ENCODE measurements around the gene VWDE. TPM values are rescaled to one million over a fixed set of nuclear protein-coding genes. Genes with fewer than 3 reads are reported as not detected.

Gene VWDE
- polyA plus RNA-seq, 1 experiment, result 0.14 TPM

DNA sequence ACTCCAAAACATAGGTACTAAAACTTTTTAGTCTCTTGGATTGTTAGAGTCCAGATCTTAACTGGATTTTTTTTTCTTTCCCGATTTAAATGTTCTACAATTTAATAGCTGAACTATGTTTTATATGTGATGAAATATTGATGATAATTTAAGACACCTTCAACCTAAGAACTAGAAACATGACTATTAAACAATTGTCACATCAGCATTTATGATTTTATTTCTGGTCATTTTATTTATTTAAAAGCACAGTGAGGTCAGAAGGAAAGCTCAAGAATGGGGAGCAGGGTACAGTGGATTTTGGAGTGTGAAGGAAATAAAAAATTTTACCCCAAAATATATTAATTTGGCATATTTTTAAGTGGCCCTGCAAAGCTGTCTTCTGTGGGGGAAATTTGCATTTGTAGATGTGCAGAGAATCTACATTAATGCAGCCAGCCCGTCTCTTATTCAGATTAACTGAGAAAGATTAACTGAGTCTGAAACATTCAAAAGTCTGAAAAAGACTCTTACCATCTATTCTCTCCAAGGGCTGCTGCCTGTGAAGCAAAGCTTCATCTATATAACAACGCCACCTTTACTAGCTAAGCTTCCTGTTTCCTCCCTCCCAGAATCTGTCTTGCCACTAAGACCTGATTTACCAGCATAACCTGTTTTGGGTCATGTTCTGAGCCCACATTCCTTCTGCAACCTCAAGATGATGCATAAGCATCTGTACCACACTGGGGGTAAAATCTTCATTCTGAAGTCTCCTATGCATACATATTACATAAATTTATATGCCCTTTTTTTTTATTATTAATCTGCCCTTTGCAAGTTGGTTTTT, 106.2 kb downstream of the VWDE start:
- TF ChIP-seq, protein P1, sequence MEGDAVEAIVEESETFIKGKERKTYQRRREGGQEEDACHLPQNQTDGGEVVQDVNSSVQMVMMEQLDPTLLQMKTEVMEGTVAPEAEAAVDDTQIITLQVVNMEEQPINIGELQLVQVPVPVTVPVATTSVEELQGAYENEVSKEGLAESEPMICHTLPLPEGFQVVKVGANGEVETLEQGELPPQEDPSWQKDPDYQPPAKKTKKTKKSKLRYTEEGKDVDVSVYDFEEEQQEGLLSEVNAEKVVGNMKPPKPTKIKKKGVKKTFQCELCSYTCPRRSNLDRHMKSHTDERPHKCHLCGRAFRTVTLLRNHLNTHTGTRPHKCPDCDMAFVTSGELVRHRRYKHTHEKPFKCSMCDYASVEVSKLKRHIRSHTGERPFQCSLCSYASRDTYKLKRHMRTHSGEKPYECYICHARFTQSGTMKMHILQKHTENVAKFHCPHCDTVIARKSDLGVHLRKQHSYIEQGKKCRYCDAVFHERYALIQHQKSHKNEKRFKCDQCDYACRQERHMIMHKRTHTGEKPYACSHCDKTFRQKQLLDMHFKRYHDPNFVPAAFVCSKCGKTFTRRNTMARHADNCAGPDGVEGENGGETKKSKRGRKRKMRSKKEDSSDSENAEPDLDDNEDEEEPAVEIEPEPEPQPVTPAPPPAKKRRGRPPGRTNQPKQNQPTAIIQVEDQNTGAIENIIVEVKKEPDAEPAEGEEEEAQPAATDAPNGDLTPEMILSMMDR (IDR thresholded peaks at IDR 0.05; ENCODE audit: low read depth, low read length), result no peak
- H3K4me3 ChIP-seq (ENCODE audit: low read depth, low read length), result no peak overlapping the region
- ChIA-PET POLR2A (no interaction called here), CTCF (interaction anchor here (0.7 kb wide), 2 partner anchors 191 to 235 kb away, joined by 3 to 4 read pairs; no protein-coding TSS in a partner anchor)
- DNase-seq (ENCODE audit: low read depth, low spot score), result no peak
- H3K27ac ChIP-seq (ENCODE audit: low read depth, low read length), result no peak overlapping the region
- no peaks in the 10 kb centered on the region for H3K27me3 ChIP-seq (ENCODE audit: control insufficient read depth, insufficient read depth, low read length)
- no peaks in the 10 kb centered on the region for H3K9me3 ChIP-seq (ENCODE audit: control insufficient read depth, insufficient read depth, low read length)

DNA sequence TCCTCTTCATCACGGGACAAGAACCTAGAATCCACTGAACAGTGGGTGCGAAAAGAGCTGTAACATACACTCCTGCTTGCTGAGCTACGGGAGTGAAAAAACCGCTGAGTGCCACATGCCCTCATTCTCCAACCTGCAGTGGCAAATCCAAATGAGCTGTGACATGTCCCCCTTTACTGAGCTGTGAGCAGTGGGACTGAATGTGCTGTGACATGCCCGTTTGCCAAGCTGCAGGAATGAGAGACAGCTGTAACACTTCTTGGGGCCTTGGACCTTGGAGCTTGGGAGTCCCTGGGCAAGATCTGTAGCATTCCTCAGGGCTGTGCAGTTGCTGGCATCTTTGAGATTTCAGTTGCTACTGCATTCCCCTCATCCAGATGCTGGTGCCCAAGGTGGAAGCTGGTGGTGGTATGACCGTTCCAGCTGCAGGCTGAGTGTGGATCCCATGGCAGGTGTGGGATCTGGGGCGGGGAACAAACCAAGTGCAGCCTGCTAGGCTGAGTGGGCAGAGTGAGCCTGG, 107.6 kb downstream of the VWDE start:
- no peaks in the 10 kb centered on the region for H3K27me3 ChIP-seq (ENCODE audit: control insufficient read depth, insufficient read depth, low read length)
- H3K4me3 ChIP-seq (ENCODE audit: low read depth, low read length), result no peak overlapping the region
- H3K9me3 ChIP-seq (ENCODE audit: control insufficient read depth, insufficient read depth, low read length), result no peaks in the 10 kb centered on the region
- TF ChIP-seq, protein P1 (IDR thresholded peaks at IDR 0.05; ENCODE audit: low read depth, low read length), result no peak
- ChIA-PET POLR2A (no interaction called here), CTCF (no interaction called here)
- no peak for DNase-seq (ENCODE audit: low read depth, low spot score)
- no peak overlapping the region for H3K27ac ChIP-seq (ENCODE audit: low read depth, low read length)

DNA sequence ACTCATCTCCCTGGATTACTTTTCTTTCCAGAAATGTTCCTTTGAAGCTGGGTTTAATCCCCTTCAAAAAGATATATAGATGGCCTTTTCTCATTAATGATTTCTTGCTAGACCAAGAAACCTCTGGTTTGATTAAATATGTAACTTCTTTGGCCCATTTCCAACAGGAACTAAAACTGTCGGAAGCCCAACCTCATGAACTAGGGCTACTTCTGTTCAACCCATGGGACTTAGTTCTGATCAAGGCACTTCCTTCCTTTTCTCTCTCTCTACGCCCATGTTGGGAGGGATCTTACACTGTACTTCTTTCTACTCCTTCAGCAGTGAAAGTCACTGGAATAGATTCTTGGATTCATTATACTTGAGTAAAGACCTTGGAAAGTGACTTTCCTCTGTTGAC, 109.0 kb downstream of the VWDE start:
- CTCF ChIA-PET, result no interaction called here
- H3K27me3 ChIP-seq (ENCODE audit: control insufficient read depth, insufficient read depth, low read length), result no peaks in the 10 kb centered on the region
- TF ChIP-seq, protein P1 (IDR thresholded peaks at IDR 0.05; ENCODE audit: low read depth, low read length), result no peak
- no peak overlapping the region for H3K27ac ChIP-seq (ENCODE audit: low read depth, low read length)
- H3K4me3 ChIP-seq (ENCODE audit: low read depth, low read length), result no peak overlapping the region
- DNase-seq (ENCODE audit: low read depth, low spot score), result no peak
- H3K9me3 ChIP-seq (ENCODE audit: control insufficient read depth, insufficient read depth, low read length), result peaks cover 4% of the 10 kb centered on the region; the same call in 1 of the 2 replicates
- POLR2A ChIA-PET, result no interaction called here

DNA sequence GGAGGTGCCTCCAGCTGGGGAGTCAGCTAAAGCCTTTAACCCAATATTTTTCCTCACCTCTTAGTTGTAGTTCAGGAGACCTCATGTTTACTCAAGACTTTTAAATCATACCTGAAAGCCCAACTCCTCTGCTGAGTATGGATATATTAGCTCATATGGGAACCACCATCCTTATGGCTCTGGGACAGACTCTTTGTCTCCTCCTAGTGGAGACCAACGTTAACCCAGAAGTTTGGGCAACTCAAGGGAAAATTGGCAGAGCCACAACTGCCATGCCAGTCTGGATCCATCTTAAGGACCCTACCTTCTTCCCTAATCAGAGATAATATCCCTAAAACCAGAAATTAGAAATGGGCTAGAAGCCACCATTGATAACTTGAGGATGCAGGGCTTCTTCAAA, 111.8 kb downstream of the VWDE start:
- ChIA-PET POLR2A (no interaction called here), CTCF (interaction anchor here (0.6 kb wide), 1 partner anchor 47 kb away, joined by 6 read pairs; no protein-coding TSS in a partner anchor)
- Histone ChIP-seq H3K4me3 (ENCODE audit: low read depth, low read length) (no peak overlapping the region), H3K27me3 (ENCODE audit: control insufficient read depth, insufficient read depth, low read length) (no peaks in the 10 kb centered on the region), H3K9me3 (ENCODE audit: control insufficient read depth, insufficient read depth, low read length) (peaks cover 4% of the 10 kb centered on the region; the same call in 1 of the 2 replicates), H3K27ac (ENCODE audit: low read depth, low read length) (no peak overlapping the region)
- DNase-seq (ENCODE audit: low read depth, low spot score), result no peak
- TF ChIP-seq, protein P1 (IDR thresholded peaks at IDR 0.05; ENCODE audit: low read depth, low read length), result peak; percentile 50

DNA sequence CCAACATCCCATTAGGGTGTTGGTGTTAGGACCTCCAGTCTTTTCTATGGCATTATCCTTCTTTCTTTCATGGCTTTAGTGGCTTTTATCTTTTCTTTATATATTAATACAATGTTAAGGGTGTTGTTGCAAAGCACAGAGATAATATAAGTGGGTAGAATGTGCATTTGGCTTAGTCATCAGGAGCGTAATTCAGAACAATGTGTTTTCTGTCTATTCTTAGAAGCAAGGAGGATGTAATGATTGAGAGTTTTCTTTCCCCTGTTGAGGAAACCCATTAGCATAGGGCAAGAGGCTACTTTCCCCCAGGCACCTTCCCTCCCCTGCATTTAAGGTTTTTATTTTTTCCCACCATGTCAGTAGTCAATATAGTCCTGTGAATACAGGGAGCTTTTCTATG, 112.9 kb downstream of the VWDE start:
- H3K27ac ChIP-seq (ENCODE audit: low read depth, low read length), result no peak overlapping the region
- CTCF ChIA-PET, result no interaction called here
- no peaks in the 10 kb centered on the region for H3K27me3 ChIP-seq (ENCODE audit: control insufficient read depth, insufficient read depth, low read length)
- H3K4me3 ChIP-seq (ENCODE audit: low read depth, low read length), result no peak overlapping the region
- H3K9me3 ChIP-seq (ENCODE audit: control insufficient read depth, insufficient read depth, low read length), result peaks cover 4% of the 10 kb centered on the region; the same call in 1 of the 2 replicates
- TF ChIP-seq, protein P1 (IDR thresholded peaks at IDR 0.05; ENCODE audit: low read depth, low read length), result no peak
- POLR2A ChIA-PET, result no interaction called here
- DNase-seq (ENCODE audit: low read depth, low spot score), result no peak

All from AG04450 (cell line).